Inferior parietal cortex (tissue), 1 donor: ENCODE results near the gene LRRC37A2.
"Not testable (repeated sequence)": the region's sequence is repeated elsewhere in the genome, so short reads cannot be mapped to it uniquely, and the experiment has no call there.

Experiments
- DNase-seq: peaks from one replicate; pipeline ENCODE4 v3.0.0-alpha.2; 2016; ENCODE audit errors: extremely low spot score

Gene LRRC37A2

GRCh38 chr17:46512168-46512567 is at the start of gene LRRC37A2:
TSS of gene LRRC37A2 (plus strand) at chr17:46512468. CDS start at chr17:46512713, 245 bp downstream.
- not testable (repeated sequence) for DNase-seq

- DNase-seq = not testable (repeated sequence)
Observed at GRCh38 chr17:46467618-46468017, 44.6 kb upstream of the LRRC37A2 start.

- not testable (repeated sequence) for DNase-seq
Observed at GRCh38 chr17:46474489-46474888, 37.8 kb upstream of the LRRC37A2 start.

GRCh38 chr17:46475583-46475982 is 36.7 kb upstream of the LRRC37A2 start:
- not testable (repeated sequence) for DNase-seq

- not testable (repeated sequence) for DNase-seq
Observed at GRCh38 chr17:46478823-46479222, 33.4 kb upstream of the LRRC37A2 start.

GRCh38 chr17:46481310-46481709 is 31.0 kb upstream of the LRRC37A2 start:
- DNase-seq = not testable (repeated sequence)

- not testable (repeated sequence) for DNase-seq
Observed at GRCh38 chr17:46492021-46492420, 20.2 kb upstream of the LRRC37A2 start.

- DNase-seq = not testable (repeated sequence)
Observed at GRCh38 chr17:46499437-46500139, 12.7 kb upstream of the LRRC37A2 start.

GRCh38 chr17:46505896-46506295 is 6.4 kb upstream of the LRRC37A2 start:
- DNase-seq = not testable (repeated sequence)

- not testable (repeated sequence) for DNase-seq
Observed at GRCh38 chr17:46534716-46535115, 22.4 kb downstream of the LRRC37A2 start.

- not testable (repeated sequence) for DNase-seq
Observed at GRCh38 chr17:46548607-46549006, 36.3 kb downstream of the LRRC37A2 start.

- not testable (repeated sequence) for DNase-seq
Observed at GRCh38 chr17:46559155-46559554, 46.9 kb downstream of the LRRC37A2 start.

- not testable (repeated sequence) for DNase-seq
Observed at GRCh38 chr17:46560048-46560447, 47.8 kb downstream of the LRRC37A2 start.

- not testable (repeated sequence) for DNase-seq
Observed at GRCh38 chr17:46566284-46566683, 54.0 kb downstream of the LRRC37A2 start.

- DNase-seq = not testable (repeated sequence)
Observed at GRCh38 chr17:46566980-46567379, 54.7 kb downstream of the LRRC37A2 start.

GRCh38 chr17:46571796-46572195 is 59.5 kb downstream of the LRRC37A2 start:
- DNase-seq = not testable (repeated sequence)

GRCh38 chr17:46579083-46580075 is 67.1 kb downstream of the LRRC37A2 start, which contains the start of gene ARL17A:
TSS of gene ARL17A (minus strand) at chr17:46579691. CDS start at chr17:46576322, 3,369 bp downstream.
- DNase-seq = not testable (repeated sequence)

- DNase-seq = not testable (repeated sequence)
Observed at GRCh38 chr17:46580082-46580481, 67.8 kb downstream of the LRRC37A2 start.

- not testable (repeated sequence) for DNase-seq
Observed at GRCh38 chr17:46585444-46585843, 73.2 kb downstream of the LRRC37A2 start.

- DNase-seq = not testable (repeated sequence)
Observed at GRCh38 chr17:46590157-46591146, 78.2 kb downstream of the LRRC37A2 start, which contains the start of gene NSF. TSS of gene NSF (plus strand) at chr17:46590669. CDS start at chr17:46590776, 107 bp downstream.

- DNase-seq = not testable (repeated sequence)
Observed at GRCh38 chr17:46591332-46591731, 79.1 kb downstream of the LRRC37A2 start.
